Measurements from ENCODE around the gene XRCC1. TPM values are rescaled to one million over a fixed set of nuclear protein-coding genes. Genes with fewer than 3 reads are reported as not detected.
"Not testable (repeated sequence)": the region's sequence is repeated elsewhere in the genome, so short reads cannot be mapped to it uniquely, and the experiment has no call there.

The XRCC1 gene
- total and polyA plus RNA-seq, 3 experiments from 2014 or later, result 31.4 to 37.2 (median 37.0) TPM

GRCh38 chr19:43548706-43549105, 26.6 kb downstream of the XRCC1 start:
- H3K36me3 Mint-ChIP-seq, result peaks cover 0 to 68% (median 7%) of the 10 kb centered on the region in 3 donors
- Histone ChIP-seq H3K4me1 (ENCODE audit: insufficient read depth, low read length) (no peaks in the 10 kb centered on the region), H3K4me3 (ENCODE audit: low read length) (no peak overlapping the region), H3K36me3 (ENCODE audit: insufficient read depth, low read length) (peaks cover 39% of the 10 kb centered on the region), H3K9me3 (ENCODE audit: low read length) (no peaks in the 10 kb centered on the region), H3K27me3 (ENCODE audit: insufficient read depth, low read length, poor library complexity, severe bottlenecking) (no peaks in the 10 kb centered on the region), H3K27ac (ENCODE audit: low read depth, low read length) (no peak overlapping the region)
- DNase-seq, result no peak
- CTCF ChIA-PET, result no interaction called here
- no peak overlapping the region for H3K4me3 Mint-ChIP-seq
- H3K9me3 Mint-ChIP-seq, result no peaks in the 10 kb centered on the region
- POLR2A ChIA-PET, result no interaction called here
- no peaks in the 10 kb centered on the region for H3K4me1 Mint-ChIP-seq
- no peak overlapping the region for H3K27ac Mint-ChIP-seq
- H3K27me3 Mint-ChIP-seq, result no peaks in the 10 kb centered on the region

DNA sequence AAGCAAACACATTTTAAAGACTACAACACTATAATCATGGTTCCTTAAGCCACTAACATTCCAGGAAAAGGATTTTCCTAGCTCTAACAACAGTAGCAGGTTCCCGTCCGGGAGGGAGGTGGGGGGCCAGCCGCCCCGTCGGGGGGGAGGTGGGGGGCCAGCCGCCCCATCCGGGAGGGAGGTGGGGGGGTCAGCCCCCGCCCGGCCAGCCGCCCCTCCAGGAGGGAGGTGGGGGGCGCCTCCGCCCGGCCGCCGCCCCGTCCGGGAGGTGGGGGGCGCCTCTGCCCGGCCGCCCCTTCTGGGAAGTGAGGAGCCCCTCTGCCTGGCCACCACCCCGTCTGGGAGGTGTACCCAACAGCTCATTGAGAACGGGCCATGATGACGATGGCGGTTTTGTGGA, 27.4 kb downstream of the XRCC1 start:
- Mint-ChIP-seq H3K27ac (peak overlapping the region in 1 of 8 donors; percentile 36), H3K36me3 (peaks cover 0 to 68% (median 10%) of the 10 kb centered on the region in 3 donors)
- H3K9me3 ChIP-seq (ENCODE audit: low read length); H3K27me3 ChIP-seq (ENCODE audit: insufficient read depth, low read length, poor library complexity, severe bottlenecking); DNase-seq; H3K27me3 Mint-ChIP-seq; H3K9me3 Mint-ChIP-seq; H3K4me3 ChIP-seq (ENCODE audit: low read length); CTCF ChIA-PET; H3K27ac ChIP-seq (ENCODE audit: low read depth, low read length); H3K4me3 Mint-ChIP-seq; H3K4me1 ChIP-seq (ENCODE audit: insufficient read depth, low read length); H3K4me1 Mint-ChIP-seq; POLR2A ChIA-PET: not testable (repeated sequence)
- H3K36me3 ChIP-seq (ENCODE audit: insufficient read depth, low read length), result peaks cover 40% of the 10 kb centered on the region

DNA sequence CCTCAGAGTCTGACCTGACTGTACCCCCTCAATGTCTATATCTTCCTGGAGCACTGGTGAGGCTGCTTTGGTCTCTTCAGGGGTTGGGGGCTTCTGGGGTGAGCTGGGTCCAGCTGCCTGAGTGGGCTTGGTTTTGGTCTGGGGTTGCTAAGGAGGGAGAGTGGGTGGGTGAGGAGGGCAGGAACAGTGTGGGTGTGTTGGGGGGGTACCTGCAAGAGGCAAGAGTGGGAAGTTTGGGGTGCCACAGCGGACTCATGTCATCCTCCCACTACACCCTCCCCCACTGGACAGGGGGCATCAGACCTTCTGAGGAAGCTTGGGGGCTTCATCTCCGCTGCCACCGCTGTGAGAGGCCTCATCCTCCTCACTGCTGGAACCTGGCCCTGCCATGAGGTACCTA, 28.7 kb downstream of the XRCC1 start:
- Histone ChIP-seq H3K9me3 (ENCODE audit: low read length) (no peaks in the 10 kb centered on the region), H3K4me1 (ENCODE audit: insufficient read depth, low read length) (no peaks in the 10 kb centered on the region), H3K27ac (ENCODE audit: low read depth, low read length) (no peak overlapping the region), H3K4me3 (ENCODE audit: low read length) (no peak overlapping the region), H3K36me3 (ENCODE audit: insufficient read depth, low read length) (peaks cover 32% of the 10 kb centered on the region), H3K27me3 (ENCODE audit: insufficient read depth, low read length, poor library complexity, severe bottlenecking) (no peaks in the 10 kb centered on the region)
- no peak for DNase-seq
- no peak overlapping the region for H3K4me3 Mint-ChIP-seq
- CTCF ChIA-PET, result interaction anchor here (2.2 kb wide), 1 partner anchor 8 kb away, joined by 9 read pairs; no protein-coding TSS in a partner anchor
- no peak overlapping the region for H3K27ac Mint-ChIP-seq
- no peaks in the 10 kb centered on the region for H3K27me3 Mint-ChIP-seq
- no peaks in the 10 kb centered on the region for H3K4me1 Mint-ChIP-seq
- no peaks in the 10 kb centered on the region for H3K9me3 Mint-ChIP-seq
- H3K36me3 Mint-ChIP-seq, result peaks cover 0 to 69% (median 8%) of the 10 kb centered on the region in 3 donors
- POLR2A ChIA-PET, result no interaction called here

DNA sequence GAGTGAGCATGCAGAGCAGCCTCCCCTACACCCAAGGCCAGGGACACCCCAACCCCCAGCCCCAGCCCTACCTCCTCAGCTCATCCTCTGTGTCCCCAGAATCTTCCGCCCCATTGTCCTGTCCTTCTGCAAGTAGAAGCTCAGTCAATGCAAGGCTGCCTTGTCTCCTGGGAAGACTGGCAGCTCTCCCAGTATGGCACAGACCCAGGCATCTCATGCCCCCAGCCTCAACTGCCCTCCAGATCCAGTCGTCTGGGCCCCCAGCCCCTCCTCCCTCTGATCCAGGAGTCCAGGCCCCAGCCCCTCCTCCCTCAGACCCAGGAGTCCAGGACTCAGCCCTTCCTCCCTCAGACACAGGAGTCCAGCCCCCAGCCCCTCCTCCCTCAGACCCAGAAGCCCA, 29.3 kb downstream of the XRCC1 start:
- Histone ChIP-seq H3K4me1 (ENCODE audit: insufficient read depth, low read length) (no peaks in the 10 kb centered on the region), H3K4me3 (ENCODE audit: low read length) (no peak overlapping the region), H3K36me3 (ENCODE audit: insufficient read depth, low read length) (peaks cover 26% of the 10 kb centered on the region), H3K9me3 (ENCODE audit: low read length) (no peaks in the 10 kb centered on the region), H3K27ac (ENCODE audit: low read depth, low read length) (no peak overlapping the region), H3K27me3 (ENCODE audit: insufficient read depth, low read length, poor library complexity, severe bottlenecking) (no peaks in the 10 kb centered on the region)
- peaks cover 0 to 68% (median 7%) of the 10 kb centered on the region in 3 donors for H3K36me3 Mint-ChIP-seq
- no peak for DNase-seq
- H3K4me3 Mint-ChIP-seq, result no peak overlapping the region
- peak overlapping the region in 1 of 8 donors; percentile 71 for H3K27ac Mint-ChIP-seq
- CTCF ChIA-PET, result interaction anchor here (2.2 kb wide), 1 partner anchor 9 kb away, joined by 9 read pairs; no protein-coding TSS in a partner anchor
- no peaks in the 10 kb centered on the region for H3K4me1 Mint-ChIP-seq
- POLR2A ChIA-PET, result no interaction called here
- no peaks in the 10 kb centered on the region for H3K9me3 Mint-ChIP-seq
- H3K27me3 Mint-ChIP-seq, result no peaks in the 10 kb centered on the region

DNA sequence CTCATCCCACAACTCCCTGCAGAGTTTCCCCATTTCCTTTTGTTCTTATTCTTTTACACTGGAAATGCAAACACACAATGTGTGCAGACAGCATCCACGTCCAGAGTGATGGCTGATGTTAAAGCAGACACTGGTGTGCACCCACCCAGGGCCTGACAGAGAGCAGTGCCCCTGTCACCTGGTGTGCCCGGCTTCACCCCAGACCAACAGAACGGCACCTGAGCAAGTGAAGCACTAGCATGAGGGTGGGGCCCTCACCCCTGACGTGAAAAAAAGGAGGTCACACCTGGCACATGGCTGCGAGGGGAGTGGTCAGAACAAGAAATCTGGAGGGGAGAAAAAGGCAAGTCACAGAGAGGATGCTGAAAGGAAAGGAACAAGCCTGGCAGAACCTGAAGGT, 30.1 kb downstream of the XRCC1 start:
- Mint-ChIP-seq H3K27me3 (no peaks in the 10 kb centered on the region), H3K27ac (peak overlapping the region in 1 of 8 donors; percentile 52), H3K4me1 (no peaks in the 10 kb centered on the region), H3K36me3 (peaks cover 2 to 69% (median 9%) of the 10 kb centered on the region in 3 donors), H3K4me3 (no peak overlapping the region), H3K9me3 (no peaks in the 10 kb centered on the region)
- Histone ChIP-seq H3K4me3 (ENCODE audit: low read length) (no peak overlapping the region), H3K27ac (ENCODE audit: low read depth, low read length) (no peak overlapping the region), H3K36me3 (ENCODE audit: insufficient read depth, low read length) (peaks cover 20% of the 10 kb centered on the region), H3K27me3 (ENCODE audit: insufficient read depth, low read length, poor library complexity, severe bottlenecking) (no peaks in the 10 kb centered on the region), H3K9me3 (ENCODE audit: low read length) (no peaks in the 10 kb centered on the region), H3K4me1 (ENCODE audit: insufficient read depth, low read length) (no peaks in the 10 kb centered on the region)
- ChIA-PET POLR2A (no interaction called here), CTCF (interaction anchor here (2.2 kb wide), 1 partner anchor 10 kb away, joined by 9 read pairs; no protein-coding TSS in a partner anchor)
- no peak for DNase-seq

DNA sequence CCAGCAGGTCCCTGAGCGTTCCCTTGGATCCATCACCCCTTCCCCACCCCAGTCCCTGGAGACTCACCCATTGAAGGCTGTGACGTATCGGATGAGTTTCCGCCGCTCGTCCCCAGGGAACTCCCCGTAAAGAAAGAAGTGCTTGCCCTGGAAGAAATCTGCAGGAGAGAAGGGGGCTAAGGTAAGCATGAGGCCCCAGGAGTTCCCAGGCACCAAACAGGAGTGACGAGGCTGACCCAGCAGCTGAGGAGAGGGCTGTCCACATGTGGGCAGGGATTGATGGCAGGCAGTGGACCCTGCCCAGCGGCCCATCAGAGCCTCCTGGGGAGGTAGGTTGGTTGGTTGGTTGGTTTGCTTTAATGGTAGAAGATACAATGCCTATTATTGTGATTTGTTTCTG, 31.2 kb downstream of the XRCC1 start:
- Histone ChIP-seq H3K27ac (ENCODE audit: low read depth, low read length) (no peak overlapping the region), H3K36me3 (ENCODE audit: insufficient read depth, low read length) (peaks cover 23% of the 10 kb centered on the region), H3K4me1 (ENCODE audit: insufficient read depth, low read length) (no peaks in the 10 kb centered on the region), H3K9me3 (ENCODE audit: low read length) (peaks cover 3% of the 10 kb centered on the region), H3K27me3 (ENCODE audit: insufficient read depth, low read length, poor library complexity, severe bottlenecking) (no peaks in the 10 kb centered on the region), H3K4me3 (ENCODE audit: low read length) (no peak overlapping the region)
- Mint-ChIP-seq H3K9me3 (peaks cover 0 to 4% (median 0%) of the 10 kb centered on the region in 5 donors), H3K27me3 (no peaks in the 10 kb centered on the region), H3K4me1 (no peaks in the 10 kb centered on the region), H3K4me3 (no peak overlapping the region), H3K27ac (peak overlapping the region in 1 of 8 donors; percentile 34), H3K36me3 (peaks cover 9 to 70% (median 11%) of the 10 kb centered on the region in 3 donors)
- ChIA-PET POLR2A (no interaction called here), CTCF (interaction anchor here (1.4 kb wide), 1 partner anchor 9 kb away, joined by 3 read pairs; no protein-coding TSS in a partner anchor)
- no peak for DNase-seq

DNA sequence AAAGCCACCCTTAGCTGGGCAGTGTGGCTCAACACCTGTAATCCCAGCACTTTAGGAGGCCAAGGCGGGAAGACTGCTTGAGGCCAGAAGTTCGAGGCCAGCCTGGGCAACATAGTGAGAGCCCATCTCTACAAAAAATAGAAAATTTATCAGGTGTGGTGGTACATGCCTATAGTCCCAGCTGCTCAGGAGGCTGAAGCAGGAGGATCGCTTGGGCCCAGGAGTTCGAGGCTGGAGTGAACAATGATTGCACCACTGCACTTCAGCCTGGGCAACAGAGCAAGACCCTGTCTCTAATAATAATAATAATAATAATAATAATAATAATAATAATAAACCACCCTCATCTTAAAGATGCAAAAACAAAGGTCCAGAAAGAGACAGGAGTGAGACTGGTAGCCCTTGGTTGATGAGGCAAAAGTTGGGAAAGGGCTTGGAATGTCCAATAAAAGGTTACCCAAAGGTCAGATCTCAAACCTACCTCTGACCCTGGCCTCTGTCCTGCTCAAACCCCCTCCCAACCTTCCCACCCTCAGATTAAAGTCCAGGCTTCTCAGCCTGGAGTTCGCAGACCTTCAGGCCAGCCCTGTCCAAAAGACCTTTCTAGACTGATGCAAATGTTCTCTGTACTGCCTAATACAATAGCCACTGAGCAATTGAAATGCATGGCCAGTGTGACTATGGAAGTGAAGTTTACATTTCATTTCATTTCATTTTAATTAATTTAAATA, 33.2 kb downstream of the XRCC1 start:
- H3K9me3 Mint-ChIP-seq, result peaks cover 0 to 4% (median 3%) of the 10 kb centered on the region in 5 donors
- Histone ChIP-seq H3K27ac (ENCODE audit: low read depth, low read length) (no peak overlapping the region), H3K27me3 (ENCODE audit: insufficient read depth, low read length, poor library complexity, severe bottlenecking) (no peaks in the 10 kb centered on the region), H3K4me1 (ENCODE audit: insufficient read depth, low read length) (no peaks in the 10 kb centered on the region), H3K9me3 (ENCODE audit: low read length) (peaks cover 5% of the 10 kb centered on the region), H3K4me3 (ENCODE audit: low read length) (no peak overlapping the region), H3K36me3 (ENCODE audit: insufficient read depth, low read length) (peaks cover 26% of the 10 kb centered on the region)
- no peak for DNase-seq
- no peak overlapping the region for H3K27ac Mint-ChIP-seq
- H3K4me1 Mint-ChIP-seq, result no peaks in the 10 kb centered on the region
- H3K4me3 Mint-ChIP-seq, result no peak overlapping the region
- H3K36me3 Mint-ChIP-seq, result peaks cover 17 to 80% (median 21%) of the 10 kb centered on the region in 3 donors
- ChIA-PET POLR2A (interaction anchor here (0.8 kb wide), 1 partner anchor 9 kb away, joined by 3 read pairs; the partner anchor contains the start of gene ZNF575), CTCF (no interaction called here)
- no peaks in the 10 kb centered on the region for H3K27me3 Mint-ChIP-seq

DNA sequence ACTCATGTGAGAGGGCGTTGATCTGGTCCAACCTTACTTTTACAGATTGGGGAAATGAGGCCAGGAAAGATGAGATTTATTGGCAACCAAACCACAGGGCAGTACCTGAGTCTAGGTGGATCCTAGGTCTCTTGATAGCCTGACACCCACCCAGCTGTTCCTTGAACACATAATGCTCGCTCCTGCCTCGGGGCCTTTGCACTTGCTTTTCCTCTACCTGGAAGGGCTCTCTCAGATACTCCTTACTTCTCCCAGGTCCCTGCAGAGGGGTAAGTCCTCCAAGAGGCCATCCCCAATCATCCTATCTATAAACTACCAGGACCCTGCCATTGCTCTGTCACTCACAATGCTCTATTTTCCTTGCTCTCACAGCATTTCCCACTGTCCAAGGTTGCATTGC, 34.9 kb downstream of the XRCC1 start:
- ChIA-PET CTCF (no interaction called here), POLR2A (no interaction called here)
- no peaks in the 10 kb centered on the region for H3K27me3 Mint-ChIP-seq
- peak overlapping the region in 2 of 8 donors; percentile 6 to 77 for H3K27ac Mint-ChIP-seq
- H3K4me1 ChIP-seq (ENCODE audit: insufficient read depth, low read length), result no peaks in the 10 kb centered on the region
- H3K4me3 Mint-ChIP-seq, result no peak overlapping the region
- peaks cover 0 to 5% (median 3%) of the 10 kb centered on the region in 5 donors for H3K9me3 Mint-ChIP-seq
- H3K36me3 ChIP-seq (ENCODE audit: insufficient read depth, low read length), result peaks cover 23% of the 10 kb centered on the region
- no peak overlapping the region for H3K27ac ChIP-seq (ENCODE audit: low read depth, low read length)
- no peak overlapping the region for H3K4me3 ChIP-seq (ENCODE audit: low read length)
- peaks cover 5% of the 10 kb centered on the region for H3K9me3 ChIP-seq (ENCODE audit: low read length)
- H3K4me1 Mint-ChIP-seq, result peaks cover under 1 to 3% (median 2%) of the 10 kb centered on the region in 3 donors
- no peaks in the 10 kb centered on the region for H3K27me3 ChIP-seq (ENCODE audit: insufficient read depth, low read length, poor library complexity, severe bottlenecking)
- H3K36me3 Mint-ChIP-seq, result peaks cover 17 to 75% (median 21%) of the 10 kb centered on the region in 3 donors
- no peak for DNase-seq

Data from CD8-positive, alpha-beta memory T cell (primary cell).